Measurements from ENCODE around the gene TEK. TPM values are rescaled to one million over a fixed set of nuclear protein-coding genes. Genes with fewer than 3 reads are reported as not detected.

TEK gene
- total and polyA plus RNA-seq, 9 of the 15 experiments (the other 6 are each of a cell fraction or from before 2014, with no cell fraction given): 0.03 to 0.13 (median 0.06) TPM

DNA sequence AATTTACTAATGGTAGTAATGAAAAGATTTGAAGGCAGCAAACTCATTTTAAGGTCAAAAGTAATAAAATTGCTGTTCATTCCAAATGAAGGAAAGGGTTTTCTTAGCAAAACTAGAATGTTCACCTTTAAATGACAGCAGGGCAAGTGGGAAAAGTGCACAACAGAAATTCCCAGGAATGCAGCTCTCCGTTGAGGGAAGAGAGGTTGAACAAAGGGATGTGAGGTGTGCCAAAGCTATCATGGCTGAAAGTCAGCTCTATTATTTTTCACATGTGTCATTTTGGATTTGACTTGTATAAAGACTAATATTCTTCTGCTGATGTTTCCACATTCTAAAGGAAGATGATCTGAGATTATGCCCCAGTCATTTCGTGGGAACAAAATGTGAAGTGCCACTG is 51.6 kb downstream of the TEK start:
- Histone ChIP-seq H3K36me3 (ENCODE audit: control insufficient read depth, insufficient read depth, low read length) (no peaks in the 10 kb centered on the region), H3K27ac (ENCODE audit: extremely low read depth, low read depth, low read length) (no peak overlapping the region), H3K79me2 (ENCODE audit: control insufficient read depth, insufficient read depth, low read length) (no peaks in the 10 kb centered on the region), H2AFZ (ENCODE audit: low read depth, low read length) (no peak overlapping the region), H3K9me3 (replicated peaks; ENCODE audit: control insufficient read depth, insufficient read depth, low read depth, low read length) (no peaks in the 10 kb centered on the region), H3K4me2 (ENCODE audit: insufficient read depth, low read length) (no peak overlapping the region), H3K4me3 (no peak overlapping the region), H3K27me3 (ENCODE audit: control insufficient read depth in 2 of 2, insufficient read depth in 2 of 2, low read length in 2 of 2) (no peaks in the 10 kb centered on the region), H3K9ac (ENCODE audit: insufficient read depth in 1 of 2, low read depth in 2 of 2, low read length in 2 of 2) (no peak overlapping the region), H3K4me1 (replicated peaks in 1 of 2; ENCODE audit: control insufficient read depth in 2 of 2, insufficient read depth in 2 of 2, low read length in 2 of 2) (no peaks in the 10 kb centered on the region), H4K20me1 (replicated peaks; ENCODE audit: control insufficient read depth, insufficient read depth, low read length) (no peaks in the 10 kb centered on the region), H3K9me1 (ENCODE audit: control insufficient read depth, insufficient read depth, low read length) (no peaks in the 10 kb centered on the region)
- TF ChIP-seq ESRRA (IDR thresholded peaks at IDR 0.05; ENCODE audit: borderline replicate concordance, low read depth): no peak
- TF ChIP-seq MITF (IDR thresholded peaks at IDR 0.05): no peak
- no peak for TF ChIP-seq KLF6 (CRISPR knock-in tag; IDR thresholded peaks at IDR 0.05; ENCODE audit: borderline replicate concordance)
- no peak for TF ChIP-seq FUS (optimal IDR thresholded peaks at IDR 0.05; ENCODE audit: low read depth, low read length)
- no peak for TF ChIP-seq PTBP1 (IDR thresholded peaks at IDR 0.05; ENCODE audit: low read depth, low read length)
- TF ChIP-seq ZKSCAN1 (IDR thresholded peaks at IDR 0.05; ENCODE audit: low read depth, low read length): no peak
- TF ChIP-seq, protein P1, sequence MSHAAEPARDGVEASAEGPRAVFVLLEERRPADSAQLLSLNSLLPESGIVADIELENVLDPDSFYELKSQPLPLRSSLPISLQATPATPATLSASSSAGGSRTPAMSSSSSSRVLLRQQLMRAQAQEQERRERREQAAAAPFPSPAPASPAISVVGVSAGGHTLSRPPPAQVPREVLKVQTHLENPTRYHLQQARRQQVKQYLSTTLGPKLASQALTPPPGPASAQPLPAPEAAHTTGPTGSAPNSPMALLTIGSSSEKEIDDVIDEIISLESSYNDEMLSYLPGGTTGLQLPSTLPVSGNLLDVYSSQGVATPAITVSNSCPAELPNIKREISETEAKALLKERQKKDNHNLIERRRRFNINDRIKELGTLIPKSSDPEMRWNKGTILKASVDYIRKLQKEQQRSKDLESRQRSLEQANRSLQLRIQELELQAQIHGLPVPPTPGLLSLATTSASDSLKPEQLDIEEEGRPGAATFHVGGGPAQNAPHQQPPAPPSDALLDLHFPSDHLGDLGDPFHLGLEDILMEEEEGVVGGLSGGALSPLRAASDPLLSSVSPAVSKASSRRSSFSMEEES (CRISPR knock-in tag; IDR thresholded peaks at IDR 0.05): no peak
- no peak for DNase-seq (ENCODE audit: extremely low read depth in 1 of 4, low spot score in 3 of 4)
- intact Hi-C loops (cut with micrococcal nuclease): no loop called here
- ChIA-PET CTCF (ENCODE audit: low intra/inter-chr PET ratio) (no interaction called here), POLR2A (no interaction called here)
- WGBS (ENCODE audit: insufficient coverage, low coverage, missing lambda C conversion rate): 0% methylated on average over 2 of the region's 2 CpGs
- no peak for FAIRE-seq
- ATAC-seq: no peak
- in situ Hi-C loops (cut with MboI): no loop called here
- no TSS peak for BruUV-seq (replicated peaks)
